GM04503 (cell line): Measurements from ENCODE around the gene AKAP6.
A peak's percentile ranks its signal among the peaks of the same experiment; 100 is the strongest.

Experiments
- DNase-seq: peaks from one replicate; pipeline ENCODE4 v3.0.0-alpha.2; 2012; ENCODE audit warnings: low read depth

The AKAP6 gene

DNA sequence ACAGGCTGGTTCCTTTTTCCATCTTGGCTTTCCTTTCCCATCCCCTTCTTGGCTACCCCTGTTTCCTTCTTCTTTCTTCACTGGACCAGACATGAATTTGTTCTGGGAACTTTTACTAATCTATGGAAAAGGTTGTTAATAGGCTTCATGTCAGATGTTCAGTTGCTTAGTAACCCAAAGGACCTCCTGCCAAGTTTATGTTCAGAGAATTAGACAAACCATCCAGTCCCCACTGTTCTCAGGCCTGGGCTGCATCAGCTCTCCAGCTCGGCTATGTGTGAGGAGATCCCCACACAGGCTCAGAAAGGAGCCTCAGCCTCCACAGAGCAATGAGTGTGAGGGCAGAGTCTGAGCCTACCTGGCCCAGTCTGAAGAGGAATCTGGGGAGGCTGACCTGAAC, 78.0 kb downstream of the AKAP6 start:
- DNase-seq = no peak

DNA sequence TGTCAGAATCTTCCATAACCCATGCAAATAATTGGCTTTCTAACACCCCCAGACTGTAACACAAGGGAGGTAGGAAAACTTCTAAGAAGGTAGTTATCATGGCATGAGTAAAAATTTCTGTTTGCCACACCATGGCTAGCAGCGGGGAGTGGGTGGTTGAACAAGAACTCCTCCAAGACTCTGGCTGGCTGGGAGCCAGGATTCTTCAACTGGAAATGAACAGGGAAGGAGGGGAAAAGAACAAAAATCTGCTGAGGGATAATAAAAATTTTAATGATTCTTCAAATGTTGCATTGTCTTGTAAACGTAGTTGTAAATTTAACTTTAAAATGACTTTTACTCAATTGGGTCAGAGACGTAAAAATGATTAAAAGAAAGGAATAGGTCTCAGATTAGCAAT, 78.9 kb downstream of the AKAP6 start:
- no peak for DNase-seq

DNA sequence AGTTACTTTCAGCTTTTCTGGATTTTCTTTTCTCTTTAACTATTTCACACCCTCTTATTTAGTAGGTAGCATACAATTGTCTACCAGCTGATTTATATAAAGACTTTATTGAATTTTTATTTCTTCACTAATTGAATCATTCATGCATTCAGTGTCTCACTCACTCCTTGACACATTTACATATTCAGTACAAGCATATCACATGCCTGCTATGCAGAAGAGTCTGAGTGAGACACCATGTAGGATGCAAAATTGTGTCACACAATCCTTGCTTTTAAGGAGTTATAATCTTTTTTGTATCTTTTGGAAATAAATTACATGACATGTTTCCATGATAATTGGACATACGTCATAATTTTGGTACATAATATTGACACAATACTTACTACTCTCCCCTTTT, 83.0 kb downstream of the AKAP6 start:
- DNase-seq = no peak

DNA sequence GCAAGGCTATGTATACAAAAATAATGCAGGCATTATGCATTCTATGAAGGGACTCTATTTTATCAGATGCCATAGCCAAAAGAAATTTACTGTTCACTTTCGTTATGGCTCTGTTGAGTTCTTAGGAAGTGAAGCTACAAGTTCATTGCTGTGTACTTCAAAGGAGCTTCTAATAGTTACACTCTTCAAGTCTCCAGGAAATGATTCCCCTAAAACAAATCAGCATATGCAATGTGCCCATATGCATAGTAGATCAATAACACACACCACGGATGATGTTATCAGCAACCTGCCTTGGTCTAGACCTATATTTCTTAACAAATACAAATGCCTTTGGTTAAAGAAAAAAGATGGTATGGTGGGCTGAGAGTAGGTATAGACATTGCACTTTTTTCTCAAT, 83.4 kb downstream of the AKAP6 start:
- DNase-seq = no peak

DNA sequence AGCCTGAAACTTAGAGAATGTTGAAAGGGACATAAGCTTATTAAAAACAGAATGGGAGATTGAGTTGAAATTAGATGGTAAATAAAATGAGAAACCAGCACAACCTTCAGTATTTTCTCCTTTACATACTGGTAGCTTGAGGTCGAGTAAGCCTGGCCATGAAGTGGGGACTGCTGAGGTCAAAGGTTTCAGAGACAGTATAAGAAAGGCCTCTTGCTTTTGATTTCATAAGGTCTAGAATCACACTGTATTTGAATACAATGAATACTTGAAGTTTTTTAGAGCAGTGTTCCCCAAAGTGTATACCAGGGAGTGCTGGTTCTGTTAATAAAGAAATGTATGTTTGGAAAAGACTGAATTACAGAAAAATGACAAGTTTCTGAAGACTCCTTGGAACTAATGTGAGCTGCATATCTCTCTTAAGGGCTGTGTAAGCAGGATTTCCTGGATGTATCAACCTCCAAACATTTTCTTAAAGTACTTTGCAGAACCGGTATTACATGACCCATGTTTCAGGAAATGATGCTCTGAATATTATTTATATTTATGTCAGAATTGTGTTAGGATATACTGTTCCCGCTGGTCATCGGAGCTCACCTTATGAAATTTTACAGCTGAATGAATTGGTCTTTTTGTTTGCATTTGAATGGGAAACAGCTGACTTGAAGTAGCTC, 85.0 kb downstream of the AKAP6 start:
- DNase-seq = no peak

DNA sequence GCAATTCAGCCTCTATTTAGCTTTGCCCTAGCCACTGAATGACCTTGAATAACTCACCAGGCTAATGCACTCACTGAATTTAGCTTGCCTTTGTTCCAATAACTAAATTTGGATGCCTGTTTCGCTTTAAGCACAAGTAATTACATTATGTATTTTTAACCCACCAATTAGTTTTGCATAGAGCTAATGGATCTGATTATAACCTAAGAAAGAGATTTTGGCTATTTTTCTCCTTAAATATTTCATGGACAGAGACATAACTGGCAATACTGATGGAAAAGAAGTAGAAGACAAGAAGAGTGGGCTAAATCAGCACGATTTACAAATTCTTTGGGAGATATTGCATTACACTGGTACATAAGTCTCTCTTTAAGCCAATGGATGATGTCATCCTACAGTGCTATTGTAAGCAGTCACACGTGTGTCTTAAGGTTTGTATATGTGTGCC, 85.7 kb downstream of the AKAP6 start:
- DNase-seq = no peak

DNA sequence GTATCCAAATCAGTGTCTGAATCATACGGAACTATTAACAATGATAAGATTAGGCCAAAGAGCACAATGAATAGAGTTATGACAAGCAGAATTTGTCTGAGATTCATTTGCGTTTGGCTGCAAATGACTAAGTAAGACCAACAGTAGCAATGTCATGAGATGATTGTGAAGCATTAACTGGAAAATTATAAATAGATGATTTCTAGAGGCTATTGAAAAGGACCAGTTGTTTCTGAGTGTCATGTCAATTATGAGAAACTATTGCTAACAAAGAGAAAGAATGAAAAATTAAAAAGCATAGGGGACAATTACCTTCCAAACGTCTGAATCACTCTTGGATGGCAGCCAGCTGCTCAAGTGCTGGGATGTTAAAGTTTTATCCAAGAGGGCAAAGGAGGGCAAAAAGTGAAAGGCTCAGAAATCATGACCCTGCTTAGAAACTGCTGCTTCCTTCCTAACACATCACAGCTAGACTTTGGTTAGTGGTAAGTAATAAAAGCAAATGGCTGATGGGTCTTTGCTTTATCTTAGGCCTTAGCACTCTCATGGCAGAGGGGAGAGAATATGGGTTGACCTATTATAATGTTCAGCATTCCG, 89.0 kb downstream of the AKAP6 start:
- DNase-seq = peak; percentile 30

DNA sequence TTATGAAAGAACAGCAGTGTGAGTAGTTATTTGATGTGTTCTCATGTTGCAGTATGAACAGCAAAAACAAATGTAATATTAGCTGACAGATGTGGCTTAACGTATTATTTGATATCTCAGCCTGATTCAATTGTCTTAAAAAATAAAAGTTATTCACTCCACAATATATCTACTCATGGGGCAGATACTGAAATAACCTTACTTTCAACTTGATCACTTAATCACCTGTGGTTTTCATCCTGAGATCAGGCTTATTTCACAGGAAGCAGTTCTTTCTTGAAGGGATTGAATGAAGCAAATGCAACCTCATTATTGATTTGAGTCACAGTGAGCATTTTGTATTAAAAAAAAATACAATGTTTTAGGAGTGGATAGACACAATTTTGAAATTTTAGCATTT, 90.3 kb downstream of the AKAP6 start:
- DNase-seq = no peak

DNA sequence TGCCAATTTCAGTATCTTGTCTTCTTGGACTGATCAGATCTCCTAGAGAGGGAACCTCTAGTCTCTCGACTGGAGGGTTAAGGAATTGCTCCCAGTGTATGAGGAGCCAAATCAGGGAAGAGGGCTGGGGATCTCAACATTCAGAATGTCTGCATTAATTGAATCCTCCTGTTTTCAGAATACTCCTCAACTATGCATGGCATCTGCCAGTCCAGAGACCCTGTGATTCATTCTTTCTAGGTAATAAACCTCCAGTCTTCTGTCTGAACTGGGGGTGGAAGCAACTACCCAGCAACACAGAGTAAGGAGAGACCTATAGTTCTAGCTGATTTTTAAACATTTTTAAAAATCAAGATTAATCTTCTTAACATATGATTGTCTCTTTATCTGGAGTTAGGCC, 92.7 kb downstream of the AKAP6 start:
- DNase-seq = no peak

DNA sequence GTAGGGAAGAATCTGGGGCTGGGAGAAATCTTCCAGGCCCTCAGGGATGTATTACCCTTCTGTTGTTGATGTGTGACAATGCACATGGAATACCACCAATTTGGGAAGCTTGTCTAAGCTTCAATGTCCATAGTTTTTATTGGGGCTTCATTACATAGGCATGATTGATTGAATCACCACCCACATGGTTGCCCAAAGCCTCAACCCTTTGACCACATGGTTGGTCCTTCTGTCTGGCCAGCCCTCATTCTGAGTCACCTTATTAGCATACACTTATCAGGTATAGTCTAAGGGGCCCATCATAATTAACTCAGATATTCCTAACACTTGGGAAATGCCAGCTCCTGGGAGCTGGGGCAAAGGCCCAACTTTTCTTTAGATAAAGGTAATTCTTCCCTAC, 93.3 kb downstream of the AKAP6 start:
- no peak for DNase-seq

DNA sequence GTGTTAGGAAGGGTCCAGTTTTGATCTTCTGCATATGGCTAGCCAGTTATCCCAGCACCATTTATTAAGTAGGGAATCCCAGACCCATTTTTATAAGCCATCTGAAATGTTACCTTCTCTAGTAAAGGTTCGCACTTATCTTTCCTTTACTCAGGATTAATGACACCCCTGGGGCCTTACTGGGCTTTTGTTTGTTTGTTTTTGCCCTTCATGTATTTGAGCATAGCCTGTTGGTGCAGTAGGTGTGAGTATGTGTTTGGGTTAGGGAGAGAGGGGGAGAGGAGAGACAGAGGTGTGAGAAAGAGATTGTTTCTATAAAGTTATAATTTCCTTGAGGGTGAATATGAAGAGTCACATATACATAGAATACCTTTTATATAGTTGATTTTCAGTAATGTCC, 96.9 kb downstream of the AKAP6 start:
- no peak for DNase-seq

DNA sequence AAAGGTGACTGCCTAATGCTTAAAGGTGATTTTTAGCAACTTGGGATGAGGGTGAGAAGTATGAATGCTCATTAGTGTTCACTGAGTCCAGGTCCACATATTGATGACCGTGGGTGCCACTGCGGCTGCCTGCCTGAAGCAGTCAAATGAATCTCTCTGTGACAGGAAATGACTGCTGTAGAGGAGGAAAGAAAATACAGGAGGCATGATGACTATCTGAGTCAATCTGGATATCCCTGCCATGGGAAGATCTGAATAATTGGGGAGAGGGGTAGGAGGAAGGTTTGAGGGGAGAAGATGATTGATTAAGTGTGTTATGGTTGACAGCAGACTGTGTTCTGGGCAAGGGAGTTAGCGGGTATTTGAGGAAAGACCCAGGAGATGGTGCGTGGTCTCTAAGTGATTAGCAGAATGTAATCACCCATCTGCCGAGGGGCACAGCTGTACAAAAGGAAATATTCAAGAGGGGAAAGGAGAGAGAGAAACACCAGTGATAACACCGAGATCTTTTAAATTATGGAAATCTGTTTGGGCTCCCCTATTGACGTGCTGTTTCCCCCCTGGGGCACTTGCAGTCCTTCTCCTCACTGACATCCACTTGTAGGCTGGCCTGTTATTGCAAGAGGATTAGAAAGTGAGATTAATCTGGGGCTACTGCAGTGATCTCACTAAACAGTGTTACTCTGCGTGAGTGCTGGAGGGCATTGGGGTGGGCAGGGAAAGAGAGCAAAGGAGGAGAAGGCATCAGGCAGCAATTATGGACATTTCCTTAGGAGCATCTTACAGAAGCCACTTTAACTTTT, 97.7 kb downstream of the AKAP6 start:
- no peak for DNase-seq

DNA sequence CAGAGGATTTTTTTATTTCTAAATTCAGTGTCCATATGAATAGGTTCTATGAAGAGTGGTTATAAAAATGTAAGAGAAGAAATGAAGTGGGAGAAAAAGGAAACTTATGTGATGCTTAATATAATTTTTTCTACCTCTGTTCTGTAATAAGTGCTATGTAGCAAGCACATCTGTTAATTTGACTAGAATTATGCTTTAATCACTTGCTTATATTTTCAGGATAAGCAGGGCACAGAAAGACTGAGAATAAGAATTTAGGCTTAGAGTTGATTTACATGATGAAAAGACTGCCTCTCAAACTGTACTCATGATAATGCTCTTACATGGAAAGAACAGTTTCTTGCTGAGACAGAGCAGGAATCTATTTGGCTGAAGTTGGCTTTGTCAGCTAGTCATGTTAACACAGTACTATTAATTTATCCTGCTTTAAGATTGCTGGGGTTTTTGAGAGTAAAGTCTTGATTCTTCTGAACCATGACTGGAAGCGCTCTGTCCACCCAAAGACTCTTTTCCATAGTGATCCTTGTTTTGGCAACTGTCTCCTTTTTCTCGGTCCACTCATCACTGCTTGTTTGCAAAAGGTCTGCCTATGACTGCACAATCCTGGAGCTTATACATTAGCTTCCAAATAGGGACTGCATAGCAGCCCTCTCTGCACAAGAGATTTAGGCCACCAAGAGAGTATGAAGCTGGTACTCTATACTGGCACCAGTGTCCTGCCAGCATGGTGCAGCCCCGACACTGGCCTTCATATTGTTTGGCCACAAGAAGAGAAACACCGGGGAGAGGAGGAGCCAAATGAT, 98.8 kb downstream of the AKAP6 start:
- no peak for DNase-seq

DNA sequence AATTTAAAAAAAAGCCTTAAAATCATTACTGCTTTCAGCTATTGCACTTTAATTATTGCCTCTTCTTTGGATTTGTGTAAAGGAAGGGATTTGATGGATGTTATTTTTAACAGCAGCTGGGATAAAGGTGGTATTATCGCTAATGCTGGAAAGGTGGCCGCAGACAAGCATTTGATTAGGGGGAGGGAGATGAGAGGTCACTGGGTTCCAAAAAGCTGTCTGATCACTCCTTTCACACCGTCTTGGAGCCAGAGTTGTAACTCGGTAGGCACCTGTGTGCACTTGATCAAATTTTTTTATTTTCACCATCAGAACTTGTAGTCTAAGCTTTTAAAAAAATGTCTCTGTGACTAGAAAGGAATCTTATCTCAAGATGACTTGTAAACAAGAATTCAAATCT, 99.8 kb downstream of the AKAP6 start:
- DNase-seq = no peak

DNA sequence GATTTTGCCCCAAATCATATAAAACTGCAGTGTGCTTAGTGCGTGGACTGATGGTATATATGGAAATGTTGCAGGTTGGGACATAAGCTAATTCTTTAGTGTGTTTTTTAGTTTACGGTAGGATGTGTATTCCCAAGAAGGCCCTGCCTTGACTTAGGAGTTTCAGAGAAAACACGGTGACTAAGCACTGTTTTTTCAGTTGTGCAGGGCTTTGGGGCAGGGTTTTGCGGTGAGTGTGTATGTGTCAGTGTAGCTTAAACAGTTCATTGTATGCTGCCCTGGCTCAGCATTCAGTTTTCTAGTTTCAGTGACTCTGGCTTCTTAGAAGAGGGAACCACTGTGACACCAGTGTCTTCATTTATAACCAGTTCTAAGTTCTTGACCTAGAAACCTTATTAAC, 101.2 kb downstream of the AKAP6 start:
- DNase-seq = no peak

DNA sequence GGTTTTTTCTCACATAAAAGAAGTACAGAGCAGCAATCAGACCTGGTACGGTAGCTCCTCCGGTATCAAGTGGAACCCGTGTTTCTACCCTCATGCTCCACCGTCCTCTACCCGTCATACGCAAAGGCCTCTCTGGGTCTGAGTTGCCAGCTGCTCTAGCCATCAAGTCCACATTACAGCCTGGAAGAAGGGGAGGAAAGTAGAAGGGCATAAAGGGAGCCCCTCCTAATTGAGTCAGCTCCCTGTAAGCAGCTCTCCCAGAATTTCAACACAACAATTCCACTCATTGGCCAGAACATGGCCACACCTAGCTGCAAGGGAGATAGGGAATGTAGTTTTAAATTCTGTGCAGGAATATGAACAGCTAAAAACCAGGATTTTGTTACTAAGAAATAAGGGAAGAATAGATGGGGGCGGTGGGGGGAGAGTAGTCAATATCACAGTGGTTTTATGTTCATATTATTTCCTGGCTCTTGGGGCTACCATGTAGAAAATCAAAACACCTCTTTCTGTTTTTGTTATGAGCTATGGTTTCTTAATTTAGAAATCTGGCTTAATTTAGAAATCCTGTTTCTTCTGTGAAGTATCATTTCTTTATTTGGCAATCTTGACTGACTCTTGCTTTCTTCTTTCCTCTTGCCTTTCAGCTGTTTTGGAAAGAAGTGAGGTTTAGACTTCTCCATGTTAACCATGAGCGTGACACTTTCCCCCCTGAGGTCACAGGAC, 103.9 kb downstream of the AKAP6 start:
- no peak for DNase-seq

DNA sequence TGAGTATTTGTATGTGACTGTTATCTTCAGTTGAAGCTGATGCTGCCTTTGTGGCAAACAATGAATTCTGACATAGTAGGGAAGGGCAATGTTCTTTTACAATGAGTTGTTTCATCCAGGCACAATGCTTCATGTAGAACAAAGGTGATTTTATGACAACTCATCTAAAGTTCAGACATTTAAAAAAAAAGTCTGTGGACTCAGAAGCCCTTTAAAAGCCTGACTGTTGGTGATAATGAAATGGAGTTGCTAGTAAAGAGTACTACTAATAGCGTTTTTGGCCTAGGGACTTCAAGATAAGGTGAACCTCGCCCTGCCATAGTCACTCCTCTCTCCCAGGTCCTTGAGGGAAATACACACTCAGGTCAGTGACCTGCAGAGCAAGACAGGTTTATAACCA, 105.1 kb downstream of the AKAP6 start:
- no peak for DNase-seq

DNA sequence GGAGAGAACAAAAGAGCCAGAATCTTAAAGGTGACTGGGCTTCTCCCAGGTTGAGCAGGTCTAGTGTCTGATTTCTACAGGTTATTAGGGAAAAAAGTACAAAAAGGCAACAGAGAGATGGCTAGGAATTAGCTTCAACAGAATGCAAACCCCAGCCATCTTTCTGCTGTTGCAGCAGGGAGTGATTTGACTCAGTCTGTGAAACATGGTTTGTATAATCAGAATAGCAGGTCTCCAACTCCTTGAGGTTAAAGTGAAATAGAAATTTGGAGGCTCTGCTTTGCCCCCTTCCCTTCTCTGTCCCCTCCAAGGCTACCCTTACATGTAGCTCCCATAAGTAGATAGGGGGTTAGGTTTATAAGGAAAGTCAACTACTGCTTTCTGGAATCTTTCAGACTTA, 105.8 kb downstream of the AKAP6 start:
- DNase-seq = no peak

DNA sequence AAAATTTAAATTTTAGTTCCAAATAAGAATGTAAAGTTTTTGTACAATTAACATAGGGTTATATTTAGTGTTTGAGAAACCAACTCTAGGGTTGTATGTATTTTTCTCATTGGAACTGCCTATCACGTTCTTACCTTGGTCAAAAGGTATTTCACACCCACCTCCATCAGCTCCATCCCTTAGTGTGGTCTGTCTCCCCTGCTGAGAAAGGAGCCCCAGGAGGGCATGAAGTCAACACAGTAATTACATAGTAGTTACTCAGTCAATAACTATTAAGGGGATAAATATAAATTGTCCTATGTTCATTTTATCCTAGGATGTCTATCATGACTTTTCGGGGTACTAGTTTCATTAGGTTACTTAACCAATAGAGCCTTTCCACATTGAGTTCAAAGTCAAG, 106.3 kb downstream of the AKAP6 start:
- no peak for DNase-seq

DNA sequence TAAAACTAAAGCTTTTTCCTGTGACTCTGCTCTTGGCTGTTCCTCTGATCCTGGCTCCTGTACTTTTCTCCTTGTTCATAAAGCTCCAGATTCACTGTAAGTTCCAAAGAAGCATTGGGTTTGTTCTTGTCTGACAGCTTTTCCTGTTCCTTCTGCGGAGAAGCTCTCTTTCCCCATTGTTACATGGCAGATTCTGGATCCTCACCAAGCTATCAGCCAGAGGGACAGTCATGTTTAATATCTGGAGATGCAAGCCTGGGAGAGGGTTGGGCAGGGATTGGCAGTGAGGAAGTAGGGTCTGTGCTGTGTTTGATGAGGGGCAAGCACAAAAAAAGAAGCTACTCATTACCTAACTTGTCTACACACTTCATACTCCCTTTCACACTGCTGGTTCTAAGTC, 107.9 kb downstream of the AKAP6 start:
- DNase-seq = no peak

DNA sequence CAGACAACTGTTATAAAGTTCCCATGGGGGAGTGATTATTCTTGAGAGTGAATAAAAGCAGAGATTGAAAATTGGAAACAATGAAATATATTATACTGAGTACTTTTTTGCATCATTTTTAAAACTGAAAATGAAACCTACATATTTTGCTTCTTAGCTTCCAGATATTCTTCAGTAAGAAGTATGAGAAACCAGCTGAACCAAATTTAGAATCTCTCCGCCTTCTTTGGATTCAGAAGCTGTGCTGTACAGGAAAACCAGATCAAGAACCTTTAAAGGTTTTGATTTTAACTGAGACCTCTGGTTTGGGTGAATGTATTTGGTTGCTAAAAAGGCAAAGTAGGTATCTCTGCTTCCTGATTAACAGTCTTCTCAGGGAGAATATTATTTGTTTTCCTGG, 109.4 kb downstream of the AKAP6 start:
- no peak for DNase-seq
